Stimulated activated CD8-positive, alpha-beta memory T cell treated with anti-CD3 and anti-CD28 coated beads, Interleukin-7, amount 100 ng/mL, for 4 hours (primary cell): ENCODE data around the gene MCM9.

Experiments
- DNase-seq, 2 donors: peaks; one replicate each; pipeline ENCODE4 v3.0.0-alpha.2; 2020; ENCODE audit warnings: low read depth in 2 of 2

MCM9 gene

DNA sequence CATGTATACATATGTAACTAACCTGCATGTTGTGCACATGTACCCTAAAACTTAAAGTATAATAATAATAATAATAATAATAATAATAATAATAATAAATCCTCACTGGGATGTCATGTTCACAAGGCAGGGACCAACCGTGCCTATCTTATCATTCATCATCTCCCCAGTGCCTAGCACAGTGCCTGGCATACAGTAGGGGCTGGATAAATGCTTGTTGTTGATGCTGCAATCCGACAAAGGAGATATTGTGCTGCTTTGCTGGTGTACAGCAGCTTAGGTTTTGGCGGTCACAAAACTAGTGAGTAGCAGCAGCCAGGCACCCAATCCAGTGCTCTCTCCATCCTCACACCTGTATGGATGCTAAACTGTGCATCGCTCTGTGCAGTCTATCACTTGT, 135.1 kb downstream of the MCM9 start:
- DNase-seq, result no peak

DNA sequence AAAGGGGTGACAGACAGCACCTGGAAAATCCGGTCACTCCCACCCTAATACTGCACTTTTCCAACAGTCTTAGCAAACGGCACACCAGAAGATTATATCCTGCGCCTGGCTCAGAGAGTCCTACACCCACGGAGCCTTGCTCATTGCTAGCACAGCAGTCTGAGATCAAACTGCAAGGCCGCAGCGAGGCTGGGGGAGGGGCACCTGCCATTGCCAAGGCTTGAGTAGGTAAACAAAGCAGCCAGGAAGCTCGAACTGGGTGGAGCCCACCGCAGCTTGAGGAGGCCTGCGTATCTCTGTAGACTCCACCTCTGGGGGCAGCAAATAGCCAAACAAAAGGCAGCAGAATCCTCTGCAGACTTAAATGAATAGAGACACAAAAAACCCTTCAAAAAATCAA, 138.4 kb downstream of the MCM9 start:
- peak; percentile 47 to 50 for DNase-seq

DNA sequence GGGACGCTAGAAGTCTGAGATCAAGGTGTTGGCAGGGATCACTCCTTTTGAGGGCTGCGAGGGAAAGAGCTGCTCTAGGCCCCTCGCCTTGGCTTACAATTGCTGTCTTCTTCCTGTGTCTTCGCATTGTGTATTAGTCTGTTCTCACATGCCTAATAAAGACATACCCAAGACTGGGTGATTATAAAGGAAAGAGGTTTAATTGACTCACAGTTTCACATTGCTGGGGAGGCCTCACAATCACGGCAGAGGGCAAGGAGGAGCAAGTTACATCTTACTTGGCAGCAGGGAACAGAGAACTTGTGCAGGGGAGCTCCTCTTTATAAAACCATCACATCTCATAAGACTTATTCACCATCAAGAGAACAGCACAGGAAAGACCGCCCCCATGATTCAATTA, 143.5 kb downstream of the MCM9 start:
- no peak for DNase-seq

DNA sequence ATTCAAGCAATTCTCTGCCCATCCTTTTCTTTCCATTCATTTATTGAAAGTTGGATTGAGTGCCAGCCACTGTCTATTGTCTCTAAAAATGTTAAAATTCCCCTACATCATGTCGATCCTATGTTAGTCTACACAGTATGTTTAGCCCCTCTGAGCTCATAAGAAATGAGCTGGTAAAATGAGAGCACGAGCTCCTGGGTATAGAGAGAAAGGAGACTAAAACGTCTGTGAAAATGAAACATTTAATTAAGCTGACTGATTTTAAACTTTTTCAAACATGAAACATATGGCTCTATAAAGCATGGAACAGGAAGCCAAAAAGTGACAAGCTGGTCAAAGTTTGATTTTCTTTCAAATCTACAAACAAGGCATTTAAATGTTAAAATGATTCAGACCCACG, 145.0 kb downstream of the MCM9 start:
- no peak for DNase-seq

DNA sequence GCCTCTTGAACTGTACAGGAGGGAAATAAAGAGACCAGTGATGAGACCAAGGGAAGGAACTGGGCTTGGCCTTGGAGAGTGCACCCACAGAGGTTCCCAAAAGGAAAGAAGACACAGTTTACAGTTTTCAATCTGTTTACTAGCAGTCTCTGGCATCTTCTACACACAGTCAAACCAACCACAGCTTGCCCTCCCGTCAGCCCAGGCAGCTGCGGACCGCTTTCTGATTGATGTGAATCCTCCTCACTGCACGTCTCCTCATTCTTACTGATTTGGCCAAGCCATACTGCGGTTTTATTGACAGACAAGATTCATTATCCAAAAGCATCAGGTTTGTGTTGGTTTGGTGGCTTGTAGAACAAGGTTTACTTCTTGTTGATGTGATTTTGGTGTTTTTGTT, 145.5 kb downstream of the MCM9 start:
- no peak for DNase-seq

DNA sequence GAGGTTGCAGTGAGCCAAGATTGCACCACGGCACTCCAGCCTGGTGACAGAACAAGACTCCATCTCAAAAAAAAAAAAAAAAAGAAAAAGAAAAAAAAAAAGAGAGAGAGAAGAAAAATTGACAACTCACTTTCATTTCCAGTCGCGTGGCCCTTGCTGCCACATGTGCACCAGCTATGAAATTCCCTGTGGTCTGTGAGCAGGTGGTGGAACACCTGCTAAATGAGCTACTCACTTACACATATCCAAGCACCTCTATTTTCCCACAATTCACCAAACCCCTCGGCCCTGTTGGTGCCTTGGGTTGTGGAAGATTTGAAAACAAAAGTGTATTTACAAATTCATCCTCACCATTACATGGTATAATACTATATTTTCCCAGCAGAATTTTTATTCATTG, 146.3 kb downstream of the MCM9 start:
- no peak for DNase-seq

DNA sequence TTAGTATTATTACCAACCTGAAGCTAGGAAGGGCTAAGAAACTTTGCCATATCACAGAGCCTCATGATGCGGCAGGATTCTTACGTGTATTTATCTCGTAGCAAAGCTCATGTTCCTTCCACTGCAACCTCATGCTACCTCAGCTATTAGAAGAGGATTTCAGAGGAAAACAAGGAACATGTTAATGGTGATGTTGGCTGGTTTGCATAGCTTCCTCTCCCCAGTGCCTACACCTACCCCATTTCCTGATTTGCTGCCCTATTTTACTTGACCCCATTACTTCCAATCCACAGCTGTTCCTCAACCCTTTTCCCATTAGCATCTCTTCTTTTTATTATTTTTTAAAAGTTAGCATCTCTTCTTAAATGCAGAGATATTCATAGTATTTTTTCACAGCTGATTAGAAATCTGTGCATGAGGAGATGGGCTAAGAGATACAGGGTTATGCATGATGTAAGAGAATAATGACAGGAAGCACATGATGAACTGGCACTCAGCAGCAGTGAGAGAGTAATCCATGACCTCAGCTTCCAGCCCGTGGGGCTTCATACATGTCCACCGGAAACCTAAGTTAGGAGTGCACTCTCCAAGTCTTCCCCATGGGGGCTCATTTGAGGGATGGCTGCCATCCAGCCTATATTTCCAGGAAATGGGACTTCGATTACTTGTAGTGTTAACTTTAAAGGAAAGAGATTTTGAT, 147.1 kb downstream of the MCM9 start:
- DNase-seq, result no peak

DNA sequence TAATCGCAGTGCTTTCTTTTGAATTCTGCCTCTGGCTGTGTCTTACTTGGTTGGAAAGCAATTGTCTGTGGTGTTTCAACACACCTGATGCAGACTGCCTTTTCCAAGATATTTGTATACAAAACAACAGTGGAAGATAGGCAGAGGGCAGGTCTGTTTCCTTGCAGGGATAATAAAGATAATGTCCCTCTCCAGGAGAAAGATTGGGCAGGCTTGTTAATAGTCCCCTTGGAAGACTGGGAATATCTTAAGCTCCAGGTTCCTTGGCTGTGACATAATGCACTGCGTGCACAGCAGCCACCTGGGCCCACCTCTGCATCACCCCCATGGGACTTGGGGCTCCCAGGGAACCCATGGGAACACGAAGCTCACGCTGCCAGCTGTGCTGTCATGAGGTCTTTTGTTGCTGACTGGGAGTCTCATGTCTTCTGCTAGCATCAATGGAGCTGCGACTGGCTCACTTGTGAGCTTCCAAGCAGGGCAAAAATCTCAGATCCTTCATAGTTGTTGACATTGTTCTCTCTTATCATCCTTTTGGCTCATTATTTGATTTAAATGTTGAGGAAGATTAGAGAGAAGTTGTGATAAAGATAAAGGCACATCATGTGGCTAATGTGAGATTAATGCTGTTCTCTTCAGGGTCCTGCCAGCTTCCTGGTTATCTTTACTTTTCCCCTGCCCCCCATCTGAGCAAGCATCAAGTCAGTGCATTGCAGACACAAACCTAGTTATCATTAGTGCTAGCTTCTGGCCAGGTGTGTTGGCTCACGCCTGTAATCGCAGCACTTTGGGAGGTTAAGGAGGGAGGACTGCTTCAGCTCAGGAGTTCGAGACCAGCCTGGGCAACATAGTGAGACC, 148.1 kb downstream of the MCM9 start:
- no peak for DNase-seq

DNA sequence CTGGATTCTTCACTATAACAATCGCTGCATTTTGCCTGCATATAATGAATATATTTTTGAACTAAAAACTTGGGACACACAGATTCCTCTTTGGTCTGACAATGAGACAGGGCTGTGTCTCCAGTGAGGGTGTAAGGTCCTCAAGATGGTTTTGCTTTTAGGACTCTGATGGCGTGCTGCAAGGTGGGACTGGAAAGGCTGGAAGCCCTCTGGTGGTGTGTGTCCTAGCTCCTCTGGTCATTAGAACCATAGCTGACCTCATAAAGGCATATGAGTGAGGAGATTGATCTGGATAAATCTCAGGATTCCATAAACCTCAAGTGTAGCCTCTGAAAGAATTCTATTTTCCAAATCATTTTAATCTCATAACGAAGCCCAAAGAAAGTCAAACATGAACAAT, 149.4 kb downstream of the MCM9 start:
- no peak for DNase-seq

DNA sequence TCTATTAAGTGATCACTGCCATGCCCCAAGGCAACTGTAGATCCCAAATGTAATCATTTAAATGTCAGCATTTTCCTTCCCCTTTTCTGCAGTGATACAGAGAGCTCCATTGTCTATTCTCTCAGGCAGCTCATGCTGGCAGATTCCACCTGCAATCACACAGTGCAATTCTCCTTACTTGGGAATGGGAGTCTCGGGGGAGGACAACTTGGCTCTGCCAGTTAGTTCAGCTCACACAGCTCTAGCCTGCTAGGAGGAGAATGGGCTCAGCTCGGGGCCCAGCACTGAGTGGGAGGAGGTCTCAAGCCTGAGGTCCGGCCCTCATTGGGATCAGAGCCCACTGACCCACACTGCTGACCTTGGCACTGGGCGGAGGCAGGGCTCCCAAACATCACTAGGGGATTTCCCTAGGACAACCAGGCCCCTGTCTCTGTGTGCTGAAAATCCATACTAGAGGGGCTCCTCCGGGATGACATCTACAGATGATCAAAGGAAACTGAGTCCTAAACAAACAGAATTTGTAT, 150.3 kb downstream of the MCM9 start:
- DNase-seq, result no peak

DNA sequence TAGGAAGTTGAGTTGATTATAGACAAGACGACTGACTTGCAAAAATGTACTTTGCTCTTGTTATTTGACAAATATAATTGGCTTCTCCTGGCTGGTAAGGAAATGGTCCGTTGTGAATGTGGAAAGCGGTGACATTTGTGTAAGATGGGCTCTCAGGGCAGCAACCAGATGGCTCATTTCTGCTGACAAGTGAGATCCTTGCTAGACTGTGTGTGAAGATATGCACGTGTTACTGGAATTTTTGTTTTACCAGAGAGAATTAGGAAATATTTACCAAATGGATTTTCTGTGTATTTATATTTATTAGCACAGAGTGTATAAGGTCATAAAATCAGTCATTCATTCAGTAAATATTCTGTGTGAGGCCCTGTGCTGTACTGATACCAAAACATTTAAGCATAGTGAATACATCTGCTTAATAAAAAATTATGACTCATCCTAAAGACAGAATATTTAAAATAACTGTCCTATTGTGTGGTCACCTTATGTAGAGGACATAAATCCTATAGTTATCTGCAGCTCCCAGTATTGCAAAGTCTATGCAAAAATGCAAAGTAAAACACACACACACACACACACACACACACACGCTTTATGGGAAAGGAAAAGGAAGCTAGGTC, 150.9 kb downstream of the MCM9 start:
- DNase-seq, result no peak

DNA sequence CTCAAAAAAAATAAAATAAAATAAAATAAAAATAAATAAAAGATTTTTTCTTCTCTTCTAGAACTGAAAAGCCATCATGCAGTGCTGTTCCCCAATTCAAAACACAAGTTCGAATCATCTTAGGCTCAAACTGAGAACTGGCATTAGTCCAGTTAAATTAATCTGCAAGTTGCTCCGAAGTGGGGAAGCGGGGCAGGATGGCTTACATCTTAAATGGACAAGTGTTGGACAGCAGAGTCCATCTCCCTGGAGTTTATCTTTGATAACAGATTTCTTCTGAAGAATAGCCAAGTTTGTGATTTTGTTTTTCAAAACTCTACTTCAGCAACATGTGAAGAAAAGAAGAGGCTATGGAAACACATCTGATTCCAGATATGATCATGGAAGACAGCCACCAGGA, 152.3 kb downstream of the MCM9 start:
- no peak for DNase-seq

DNA sequence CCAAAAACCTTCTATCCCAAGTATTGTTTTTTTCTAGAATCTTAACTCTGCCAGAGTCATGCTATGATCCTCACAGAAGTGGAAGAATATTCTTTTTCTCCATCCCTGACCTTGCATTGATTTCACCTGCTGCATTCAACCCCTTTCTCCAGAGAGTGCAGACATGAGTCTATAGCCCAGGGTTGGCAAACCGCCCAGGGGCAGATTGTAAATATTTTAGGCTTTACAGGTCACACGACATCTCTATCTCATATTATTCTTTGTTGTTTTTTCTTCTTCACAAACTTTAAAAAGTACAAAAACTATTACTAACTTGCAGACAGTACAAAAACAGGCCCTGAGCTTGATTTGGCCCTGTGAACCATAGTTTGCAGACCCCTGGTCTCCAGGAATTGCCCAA, 153.1 kb downstream of the MCM9 start:
- no peak for DNase-seq

DNA sequence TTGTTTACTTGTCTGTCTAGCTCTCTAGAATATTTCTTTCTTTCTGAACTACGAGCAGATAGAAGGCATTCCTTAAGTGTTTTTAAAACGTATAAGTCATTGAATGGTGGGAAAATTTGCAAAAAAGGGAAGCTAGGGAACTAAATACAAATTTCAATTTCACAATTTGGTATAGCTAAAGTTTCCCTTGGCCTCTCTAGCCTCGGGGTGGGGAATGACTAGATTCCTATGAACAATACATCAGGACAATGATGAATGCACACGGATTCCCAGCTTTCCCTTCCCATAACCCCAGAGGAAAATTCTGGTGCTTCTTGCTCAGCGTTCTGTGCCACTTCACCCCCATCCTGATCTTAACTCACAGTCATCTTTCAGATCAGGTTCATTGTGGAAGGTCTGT, 154.3 kb downstream of the MCM9 start:
- DNase-seq, result no peak

DNA sequence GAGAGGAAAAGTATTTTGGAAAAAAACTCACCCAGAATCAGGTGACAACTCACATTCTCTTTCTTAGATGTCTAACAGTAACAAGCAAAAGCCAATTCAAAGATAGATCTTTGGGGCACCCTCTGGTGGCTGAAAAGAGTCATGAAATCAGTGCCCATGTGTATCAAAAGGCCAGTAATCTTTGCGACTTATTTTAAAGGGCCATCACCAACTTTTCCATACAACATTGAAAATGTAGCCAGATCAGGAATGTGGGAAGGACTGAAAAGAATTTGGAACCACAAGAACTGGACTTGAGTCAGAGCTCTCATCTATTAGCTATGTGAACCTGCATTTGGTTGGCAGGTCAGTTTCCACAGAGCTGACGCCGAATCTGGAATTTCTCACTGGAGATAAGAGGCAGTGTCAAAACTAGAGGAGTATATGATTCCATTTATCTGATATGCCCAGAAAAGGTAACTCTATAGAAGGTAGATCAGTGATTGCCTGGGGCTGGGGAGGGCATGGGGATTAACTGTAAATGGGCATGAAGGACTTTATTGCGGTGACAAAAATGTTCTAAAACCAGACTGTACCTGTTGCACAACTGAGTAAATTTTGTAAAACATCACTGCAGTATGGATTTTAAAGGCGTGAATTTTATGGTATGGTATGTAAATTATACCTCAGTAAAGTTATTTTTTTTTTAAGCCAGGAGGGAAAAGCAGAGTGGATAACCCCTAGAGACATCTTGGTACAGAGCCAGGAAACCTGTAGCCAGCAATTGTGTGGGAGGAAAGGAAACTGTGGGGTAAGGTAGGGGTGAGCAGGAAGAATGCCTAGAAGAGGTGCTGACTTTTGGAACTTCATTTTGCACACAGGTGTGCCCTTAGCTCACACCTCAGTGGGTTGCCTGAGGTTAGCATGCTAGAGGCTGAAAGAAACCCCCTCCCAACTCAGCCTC, 158.1 kb downstream of the MCM9 start:
- DNase-seq, result peak; percentile 37 to 60

DNA sequence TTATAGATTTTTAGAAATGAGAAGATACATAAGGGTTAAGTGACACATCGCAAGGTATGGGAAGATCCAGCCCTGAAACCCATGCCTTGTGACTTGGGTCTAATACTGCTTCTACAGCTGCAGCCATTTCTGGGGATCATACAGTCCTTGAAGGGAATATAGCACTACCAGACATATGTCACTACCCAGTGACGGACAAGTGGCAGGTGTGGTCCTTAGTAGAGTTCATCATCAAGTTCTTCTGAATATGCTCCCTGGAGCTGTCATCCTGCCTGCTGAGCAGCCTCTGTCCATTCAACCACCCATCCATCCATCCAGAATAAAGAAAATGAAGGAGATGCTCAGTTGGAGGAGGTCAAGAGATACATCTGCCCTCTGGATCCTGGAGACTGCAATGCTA, 159.6 kb downstream of the MCM9 start:
- DNase-seq, result no peak

DNA sequence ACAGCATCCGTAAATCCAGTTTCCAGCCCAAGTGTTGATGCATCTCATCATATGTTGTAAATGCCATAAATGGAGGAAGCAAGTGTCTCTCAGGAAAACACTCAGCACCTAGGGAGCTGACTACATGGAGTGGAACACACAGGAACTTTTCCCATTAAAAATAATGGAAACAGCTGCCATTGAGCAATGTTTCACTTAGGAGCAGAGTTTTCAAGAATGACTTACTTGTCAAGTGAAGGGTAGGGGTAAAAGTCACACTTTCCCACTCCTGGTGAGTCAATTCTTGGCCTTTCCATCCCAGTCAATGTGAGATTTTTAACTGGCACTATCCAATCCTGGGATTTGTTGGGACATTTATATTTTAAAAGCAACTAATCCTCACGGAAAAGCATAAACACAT, 160.4 kb downstream of the MCM9 start:
- DNase-seq, result no peak

DNA sequence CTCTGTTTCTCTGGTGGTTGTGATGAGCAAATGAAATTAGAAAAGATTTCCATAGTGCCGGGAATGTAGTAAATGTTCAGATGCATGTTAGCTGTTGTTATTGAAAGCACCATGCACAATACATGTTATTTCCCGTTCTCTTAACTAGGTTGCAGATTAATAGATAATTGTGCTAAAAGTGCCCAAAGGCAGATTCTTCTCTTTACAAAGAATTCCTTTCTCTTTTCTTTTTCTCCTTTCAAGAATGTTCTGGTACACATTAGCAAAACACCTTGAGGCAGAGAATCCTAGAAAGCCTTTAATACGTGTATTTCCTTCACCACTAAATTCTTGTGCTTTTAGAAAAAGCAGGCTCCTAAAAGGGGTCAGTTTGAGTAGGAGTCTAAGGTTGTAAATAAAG, 162.1 kb downstream of the MCM9 start:
- DNase-seq, result no peak

DNA sequence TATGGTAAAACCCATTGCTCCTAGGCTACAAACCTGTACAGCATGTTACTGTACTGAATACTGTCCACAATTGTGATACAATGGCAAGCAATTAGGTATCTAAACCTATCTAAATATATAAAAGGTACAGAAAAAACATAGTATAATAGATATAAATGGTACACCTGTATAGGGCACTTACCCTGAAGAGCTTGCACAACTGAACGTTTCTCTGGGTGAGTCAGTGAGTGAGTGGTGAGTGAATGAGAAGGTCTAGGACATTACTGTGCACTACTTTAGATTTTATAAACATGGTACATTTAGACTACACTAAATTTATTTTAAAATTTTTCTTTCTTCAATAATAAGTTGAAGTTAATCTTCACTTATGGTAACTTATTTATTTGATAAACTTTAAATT, 163.7 kb downstream of the MCM9 start:
- DNase-seq, result no peak

DNA sequence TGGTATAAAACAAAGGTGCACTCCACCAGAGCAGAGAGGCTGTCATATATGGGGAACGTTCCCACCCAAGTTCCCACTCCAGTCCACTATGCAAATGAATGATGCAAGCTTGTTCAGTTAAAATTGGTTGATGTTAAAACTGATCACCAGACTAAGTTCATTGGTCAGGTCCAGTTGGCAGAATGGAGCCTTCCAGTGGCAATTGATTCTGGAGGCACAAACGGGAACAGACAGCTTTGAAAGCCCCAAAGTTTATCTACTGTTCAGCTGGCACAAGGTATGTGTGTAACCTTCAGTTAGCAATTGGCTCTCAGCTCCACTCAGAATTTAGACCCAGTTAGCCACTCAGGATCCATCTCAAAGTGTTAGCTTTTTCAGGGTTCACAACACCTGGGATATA, 164.1 kb downstream of the MCM9 start:
- no peak for DNase-seq

DNA sequence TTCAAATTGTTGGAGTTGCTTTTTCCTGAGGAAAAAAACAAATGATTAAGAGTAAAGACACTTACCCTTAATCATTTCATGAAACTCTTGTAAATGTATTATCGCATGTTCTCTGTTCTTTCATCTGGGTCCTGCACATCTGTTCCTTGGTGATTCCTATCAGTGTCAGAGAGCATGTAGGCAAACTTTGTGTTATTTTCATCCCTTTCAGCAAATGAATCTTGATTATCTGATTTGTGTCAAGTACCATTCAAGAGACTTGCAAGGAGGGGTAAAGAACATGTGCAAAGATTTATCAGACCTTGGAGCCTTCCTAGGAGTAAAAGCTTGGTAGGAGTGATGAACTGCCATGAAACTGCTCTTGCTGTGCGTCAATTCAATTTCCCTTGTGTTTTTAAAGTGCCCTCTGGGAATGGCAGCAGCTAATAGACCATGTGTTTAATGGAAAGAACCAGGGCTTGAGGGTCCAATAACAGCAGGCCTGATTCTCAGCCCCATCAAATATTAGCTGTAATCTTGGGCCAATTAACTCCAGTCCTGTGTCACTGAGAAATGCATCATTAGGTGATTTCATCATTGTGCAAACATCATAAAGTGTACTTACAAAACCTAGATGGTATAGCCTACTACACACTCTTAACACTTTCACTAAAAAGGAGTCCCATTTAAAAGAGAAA, 164.7 kb downstream of the MCM9 start:
- DNase-seq, result no peak
